ENCODE measurements around the gene IFIT2.
"Not testable (repeated sequence)": the region's sequence is repeated elsewhere in the genome, so short reads cannot be mapped to it uniquely, and the experiment has no call there.

The IFIT2 gene

GRCh38 chr10:89301721-89302445 lies at the start of gene IFIT2:
Gene IFIT2, plus strand, starts transcription at chr10:89302046. Its CDS starts 78 bp downstream, at chr10:89302124.
- peak within 1 kb of the TSS; percentile 77 for H3K4me2 ChIP-seq
- H3K79me2 ChIP-seq (ENCODE audit: insufficient read depth, low read depth), result no peaks in the 10 kb centered on the region
- no peaks in the 10 kb centered on the region for H3K36me3 ChIP-seq (ENCODE audit: insufficient read depth)
- H2AFZ ChIP-seq (ENCODE audit: low read depth), result peak within 1 kb of the TSS; percentile 51; the same call in 1 of the 2 replicates
- no peaks in the 10 kb centered on the region for H4K20me1 ChIP-seq (ENCODE audit: insufficient read depth)
- H3K4me1 ChIP-seq (ENCODE audit: low read depth, poor library complexity, severe bottlenecking), result peaks cover 21% of the 10 kb centered on the region
- H3K27ac ChIP-seq, result no peak within 1 kb of the TSS
- peak within 1 kb of the TSS; percentile 19; the same call in 1 of the 2 replicates for H3K9ac ChIP-seq
- TF ChIP-seq CTCF (conservative IDR thresholded peaks at IDR 0.05; ENCODE audit: low read depth, low read length), result no peak
- no peak within 1 kb of the TSS for H3K4me3 ChIP-seq (IDR thresholded peaks at IDR 0.05; ENCODE audit: insufficient read depth, low read depth, low read length)
- no peaks in the 10 kb centered on the region for H3K27me3 ChIP-seq (ENCODE audit: insufficient read depth, low read depth)

GRCh38 chr10:89252225-89252585 lies 49.6 kb upstream of the IFIT2 start:
- TF ChIP-seq CTCF (conservative IDR thresholded peaks at IDR 0.05; ENCODE audit: low read depth, low read length), result no peak
- Histone ChIP-seq H3K9ac (no peak overlapping the region), H3K4me1 (ENCODE audit: low read depth, poor library complexity, severe bottlenecking) (peaks cover 11% of the 10 kb centered on the region), H3K4me2 (peak overlapping the region; percentile 64; the same call in 1 of the 2 replicates), H2AFZ (ENCODE audit: low read depth) (peak overlapping the region; percentile 92), H4K20me1 (ENCODE audit: insufficient read depth) (no peaks in the 10 kb centered on the region), H3K79me2 (ENCODE audit: insufficient read depth, low read depth) (no peaks in the 10 kb centered on the region), H3K36me3 (ENCODE audit: insufficient read depth) (no peaks in the 10 kb centered on the region), H3K27me3 (ENCODE audit: insufficient read depth, low read depth) (no peaks in the 10 kb centered on the region; the same call in 1 of the 2 replicates), H3K4me3 (IDR thresholded peaks at IDR 0.05; ENCODE audit: insufficient read depth, low read depth, low read length) (no peak overlapping the region), H3K27ac (no peak overlapping the region)

GRCh38 chr10:89255091-89255579 lies 46.7 kb upstream of the IFIT2 start:
- H3K4me3 ChIP-seq (IDR thresholded peaks at IDR 0.05; ENCODE audit: insufficient read depth, low read depth, low read length); H3K4me2 ChIP-seq; H3K27ac ChIP-seq; H3K27me3 ChIP-seq (ENCODE audit: insufficient read depth, low read depth); H4K20me1 ChIP-seq (ENCODE audit: insufficient read depth); H2AFZ ChIP-seq (ENCODE audit: low read depth); H3K9ac ChIP-seq; H3K36me3 ChIP-seq (ENCODE audit: insufficient read depth); H3K79me2 ChIP-seq (ENCODE audit: insufficient read depth, low read depth): not testable (repeated sequence)
- peaks cover 11% of the 10 kb centered on the region for H3K4me1 ChIP-seq (ENCODE audit: low read depth, poor library complexity, severe bottlenecking)

GRCh38 chr10:89255793-89256192 lies 46.1 kb upstream of the IFIT2 start:
- H2AFZ ChIP-seq (ENCODE audit: low read depth), result no peak overlapping the region
- no peaks in the 10 kb centered on the region for H3K36me3 ChIP-seq (ENCODE audit: insufficient read depth)

More at GRCh38 chr10:89255793-89256192, 46.1 kb upstream of the IFIT2 start:
- no peak overlapping the region for H3K4me2 ChIP-seq
- TF ChIP-seq CTCF (conservative IDR thresholded peaks at IDR 0.05; ENCODE audit: low read depth, low read length), result no peak
- H3K79me2 ChIP-seq (ENCODE audit: insufficient read depth, low read depth), result no peaks in the 10 kb centered on the region
- H3K9ac ChIP-seq, result no peak overlapping the region
- H3K4me3 ChIP-seq (IDR thresholded peaks at IDR 0.05; ENCODE audit: insufficient read depth, low read depth, low read length), result no peak overlapping the region
- no peak overlapping the region for H3K27ac ChIP-seq
- H3K27me3 ChIP-seq (ENCODE audit: insufficient read depth, low read depth), result no peaks in the 10 kb centered on the region
- no peaks in the 10 kb centered on the region for H4K20me1 ChIP-seq (ENCODE audit: insufficient read depth)
- H3K4me1 ChIP-seq (ENCODE audit: low read depth, poor library complexity, severe bottlenecking), result peaks cover 14% of the 10 kb centered on the region
